Endothelial cell of umbilical vein (primary cell): ENCODE results near the gene SPATA2L. TPM values are rescaled to one million over a fixed set of nuclear protein-coding genes. Genes with fewer than 3 reads are reported as not detected.

ENCODE experiments used
- BruUV-seq: library from RNA; stranded (reverse); fragments of 400-500 nt; replicated peaks from 2 replicates; lab custom pipeline; 2021; lab: Mats Ljungman, UMichigan
- CTCF ChIA-PET: fragments of 300-600, 350-600 bp; sonication (Branson Sonifier 250); formaldehyde crosslinking; loops from one replicate; lab custom pipeline; 2021; ENCODE audit warnings: antibody characterized with exemption, inconsistent platforms; lab: Charles Lee
- POLR2A ChIA-PET: fragments of 300-600, 350-600 bp; sonication (Branson Sonifier 250); formaldehyde crosslinking; loops from one replicate; lab custom pipeline; 2021; ENCODE audit warnings: antibody characterized with exemption, inconsistent platforms; lab: Charles Lee
- DNase-seq: peaks from one replicate; pipeline ENCODE4 v3.0.0-alpha.2; 2011; ENCODE audit warnings: low read depth, low spot score
- FAIRE-seq: peaks from 2 replicates; lab custom pipeline; 2011; peaks lifted over from hg19 to GRCh38; lab: Jason Lieb, UNC
- H2AFZ ChIP-seq: 2 replicates; pipeline ENCODE4 v1.6.0; 2012; ENCODE audit warnings: low read depth, low read length, control low read depth, inconsistent platforms
- H3K27ac ChIP-seq: 2 replicates; pipeline ENCODE4 v1.5.1; 2011; ENCODE audit warnings: low read depth, mild to moderate bottlenecking, control low read depth, low read length, moderate library complexity; ENCODE audit not compliant: insufficient read depth
- H3K27me3 ChIP-seq, 2 experiments: 2 replicates each; pipeline versions ENCODE4 v1.6.0 to v1.6.1; 2011; ENCODE audit warnings: low read length in 2 of 2, mixed read lengths in 1 of 2; ENCODE audit not compliant: control insufficient read depth in 2 of 2, insufficient read depth in 2 of 2
- H3K36me3 ChIP-seq, 2 experiments: 2 replicates in 1 of 2; 3 replicates in 1 of 2; pipeline ENCODE4 v1.5.1; 2011; ENCODE audit warnings: low read length in 2 of 2, mild to moderate bottlenecking in 1 of 2, moderate library complexity in 1 of 2; ENCODE audit not compliant: control insufficient read depth in 2 of 2, insufficient read depth in 2 of 2; ENCODE audit errors: extremely low read depth in 1 of 2
- H3K4me1 ChIP-seq: 3 replicates; pipeline ENCODE4 v1.5.1; 2011; ENCODE audit warnings: mild to moderate bottlenecking, low read length; ENCODE audit not compliant: control insufficient read depth, insufficient read depth; ENCODE audit errors: extremely low read depth
- H3K4me2 ChIP-seq: 2 replicates; pipeline ENCODE4 v1.6.1; 2011; ENCODE audit warnings: low read length, control low read depth, mixed read lengths; ENCODE audit not compliant: insufficient read depth
- H3K4me3 ChIP-seq, 3 experiments: fragments of 200-600 bp in 1 of 3; sonication (generic), shearing (Covaris generic) in 1 of 3; replicated peaks in 1 of 3; 2 replicates each; pipeline ENCODE4 v1.5.1; 2011 to 2016; ENCODE audit warnings: control low read depth in 3 of 3, low read length in 3 of 3, mild to moderate bottlenecking in 2 of 3, inconsistent platforms in 1 of 3, low read depth in 1 of 3, moderate library complexity in 1 of 3; ENCODE audit not compliant: insufficient read depth in 1 of 3
- H3K79me2 ChIP-seq: 2 replicates; pipeline ENCODE4 v1.6.0; 2012; ENCODE audit warnings: low read length, inconsistent platforms; ENCODE audit not compliant: control insufficient read depth, insufficient read depth
- H3K9ac ChIP-seq: replicated peaks from 2 replicates; pipeline ENCODE3; 2011; ENCODE audit warnings: low read length, control low read depth; ENCODE audit not compliant: insufficient read depth; ENCODE audit errors: extremely low read depth
- H3K9me1 ChIP-seq: replicated peaks from 3 replicates; pipeline ENCODE4 v1.6.0; 2011; ENCODE audit warnings: mild to moderate bottlenecking, low read length; ENCODE audit not compliant: control insufficient read depth, insufficient read depth; ENCODE audit errors: extremely low read depth
- H3K9me3 ChIP-seq: replicated peaks from 2 replicates; pipeline ENCODE4 v1.5.1; 2012; ENCODE audit warnings: low read length, inconsistent platforms; ENCODE audit not compliant: control insufficient read depth, insufficient read depth
- H4K20me1 ChIP-seq: replicated peaks from 2 replicates; pipeline ENCODE3; 2011; ENCODE audit warnings: mild to moderate bottlenecking, low read length; ENCODE audit not compliant: control insufficient read depth, insufficient read depth; ENCODE audit errors: extremely low read depth
- EZH2 ChIP-seq: IDR thresholded peaks from 2 replicates; pipeline ENCODE4 v1.6.1; 2012; ENCODE audit warnings: borderline replicate concordance, low read depth, mild to moderate bottlenecking, moderate library complexity, low read length, inconsistent platforms; ENCODE audit not compliant: severe bottlenecking
- FOS ChIP-seq: IDR thresholded peaks from 2 replicates; pipeline ENCODE4 v1.6.1; 2011; ENCODE audit warnings: mild to moderate bottlenecking, low read length, moderate library complexity, borderline replicate concordance; ENCODE audit not compliant: insufficient read depth
- GATA2 ChIP-seq: IDR thresholded peaks from 2 replicates; pipeline ENCODE4 v1.7.0; 2011; ENCODE audit warnings: low read depth, mild to moderate bottlenecking, moderate library complexity, mixed read lengths, low read length; ENCODE audit not compliant: insufficient read length, insufficient read depth
- JUN ChIP-seq: IDR thresholded peaks from 2 replicates; pipeline ENCODE4 v1.6.1; 2011; ENCODE audit warnings: borderline replicate concordance, low read depth; ENCODE audit not compliant: insufficient read length, insufficient read depth
- MAX ChIP-seq: IDR thresholded peaks from 2 replicates; pipeline ENCODE4 v1.6.1; 2011; ENCODE audit not compliant: insufficient read depth, insufficient read length
- MYC ChIP-seq: IDR thresholded peaks from one replicate; pipeline ENCODE4 v1.6.1; 2011; ENCODE audit warnings: mild to moderate bottlenecking, low read depth, low read length
- POLR2A ChIP-seq: IDR thresholded peaks from 2 replicates; pipeline ENCODE4 v1.6.1; 2012; ENCODE audit warnings: low read depth, mild to moderate bottlenecking, control low read depth, low read length
- POLR2AphosphoS5 ChIP-seq: IDR thresholded peaks from 2 replicates; pipeline ENCODE4 v1.6.1; 2012; ENCODE audit warnings: low read depth, mild to moderate bottlenecking, control low read depth, low read length, moderate library complexity; ENCODE audit not compliant: insufficient read depth
- dilution Hi-C: fragments of 300-500 bp; cut with MboI; formaldehyde crosslinking; loops from one replicate; pipeline ENCODE4 v1.15.0; 2019; ENCODE audit warnings: low sequenced_read_pairs; ENCODE audit not compliant: extremely low pct_ligation_motif_present
- intact Hi-C: fragments of 100-400 bp; cut with micrococcal nuclease; formaldehyde crosslinking; loops from one replicate; pipeline ENCODE4 v1.10.0; 2022
- polyA plus RNA-seq, 4 experiments: library from polyadenylated mRNA; depleted of rRNA in 3 of 4; stranded (reverse) in 3 of 4; unstranded in 1 of 4; fragments of >200 nt; gene quantifications; 2 replicates each; pipeline versions ENCODE4 v1.2.1 to v1.2.3, GENCODE V29; 2011 to 2012; ENCODE audit warnings: missing spikeins in 1 of 4
- total RNA-seq: library from RNA; stranded (reverse); gene quantifications from 2 replicates; pipeline ENCODE4 v1.2.3, GENCODE V29; 2021
- TF ChIP-seq, protein P1 (sequence below), 2 donors: IDR thresholded peaks; 1 replicate in 1 of 2; 2 replicates in 1 of 2; pipeline ENCODE4 v1.5.1; 2011; ENCODE audit warnings: low read length in 2 of 2, mild to moderate bottlenecking in 2 of 2, moderate library complexity in 2 of 2, control low read depth in 1 of 2, inconsistent platforms in 1 of 2, low read depth in 1 of 2; ENCODE audit not compliant: insufficient read depth in 1 of 2; ENCODE audit errors: extremely low read depth in 1 of 2

SPATA2L gene
- total and polyA plus RNA-seq, 2 donors (not counting 3 experiments of a cell fraction or from before 2014, with no cell fraction given), result 7.3 to 7.4 TPM

DNA sequence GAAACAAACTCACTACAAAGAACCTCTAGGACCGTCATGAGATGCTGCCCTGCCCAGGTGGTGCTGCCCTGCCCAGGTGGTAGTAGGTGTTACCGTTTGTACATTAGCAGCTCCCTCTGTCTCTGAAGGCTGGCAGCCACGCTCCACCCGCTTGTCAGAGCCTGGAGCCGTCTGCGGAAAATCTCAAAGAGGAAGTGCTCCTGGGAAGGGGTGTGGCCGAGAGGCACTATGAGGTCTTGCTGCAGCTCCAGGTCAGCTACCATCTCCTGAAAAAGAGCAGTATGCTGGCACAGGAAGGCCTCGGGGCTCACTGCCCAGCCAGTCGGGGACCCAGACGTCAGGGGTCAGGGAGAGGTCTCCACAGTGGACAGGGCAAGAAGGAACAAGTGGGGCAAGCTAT is 48.1 kb upstream of the SPATA2L start:
- no peak for DNase-seq
- dilution Hi-C loops (no loop called here), intact Hi-C loops (loop anchor here (5.0 kb wide), 1 partner anchor 113 kb away; no protein-coding TSS in a partner anchor)
- Histone ChIP-seq H2AFZ (no peak overlapping the region), H3K9me3 (no peaks in the 10 kb centered on the region), H3K79me2 (no peaks in the 10 kb centered on the region), H3K27ac (no peak overlapping the region), H3K9ac (no peak overlapping the region), H3K9me1 (no peaks in the 10 kb centered on the region), H3K4me1 (no peaks in the 10 kb centered on the region), H3K36me3 (peaks cover 0 to 5% of the 10 kb centered on the region in 2 experiments), H3K4me3 (no peak overlapping the region), H3K27me3 (no peaks in the 10 kb centered on the region), H3K4me2 (no peak overlapping the region), H4K20me1 (no peaks in the 10 kb centered on the region)
- no peak for FAIRE-seq
- no TSS peak for BruUV-seq
- POLR2A ChIA-PET, result no interaction called here
- CTCF ChIA-PET, result interaction anchor here (1.7 kb wide), 1 partner anchor 9 kb away, joined by 3 read pairs; no protein-coding TSS in a partner anchor
- TF ChIP-seq GATA2 (no peak), MAX (no peak), MYC (no peak), FOS (no peak), EZH2 (no peak), POLR2A (no peak), POLR2AphosphoS5 (no peak), JUN (no peak)
- TF ChIP-seq, protein P1, sequence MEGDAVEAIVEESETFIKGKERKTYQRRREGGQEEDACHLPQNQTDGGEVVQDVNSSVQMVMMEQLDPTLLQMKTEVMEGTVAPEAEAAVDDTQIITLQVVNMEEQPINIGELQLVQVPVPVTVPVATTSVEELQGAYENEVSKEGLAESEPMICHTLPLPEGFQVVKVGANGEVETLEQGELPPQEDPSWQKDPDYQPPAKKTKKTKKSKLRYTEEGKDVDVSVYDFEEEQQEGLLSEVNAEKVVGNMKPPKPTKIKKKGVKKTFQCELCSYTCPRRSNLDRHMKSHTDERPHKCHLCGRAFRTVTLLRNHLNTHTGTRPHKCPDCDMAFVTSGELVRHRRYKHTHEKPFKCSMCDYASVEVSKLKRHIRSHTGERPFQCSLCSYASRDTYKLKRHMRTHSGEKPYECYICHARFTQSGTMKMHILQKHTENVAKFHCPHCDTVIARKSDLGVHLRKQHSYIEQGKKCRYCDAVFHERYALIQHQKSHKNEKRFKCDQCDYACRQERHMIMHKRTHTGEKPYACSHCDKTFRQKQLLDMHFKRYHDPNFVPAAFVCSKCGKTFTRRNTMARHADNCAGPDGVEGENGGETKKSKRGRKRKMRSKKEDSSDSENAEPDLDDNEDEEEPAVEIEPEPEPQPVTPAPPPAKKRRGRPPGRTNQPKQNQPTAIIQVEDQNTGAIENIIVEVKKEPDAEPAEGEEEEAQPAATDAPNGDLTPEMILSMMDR (IDR thresholded peaks at IDR 0.05; ENCODE audit: extremely low read depth in 1 of 2, insufficient read depth in 1 of 2, low read depth in 1 of 2, low read length in 2 of 2), result no peak
